Choroid plexus epithelial cell (primary cell): Measurements from ENCODE around the gene ZDHHC23.
A peak's percentile ranks its signal among the peaks of the same experiment; 100 is the strongest.

Source experiments
- DNase-seq: peaks from one replicate; pipeline ENCODE4 v3.0.0-alpha.2; 2010; ENCODE audit warnings: low read depth
- H3K4me3 ChIP-seq: 2 replicates; pipeline ENCODE4 v1.5.1; 2011; ENCODE audit warnings: low read depth, mild to moderate bottlenecking, control low read depth, low read length, moderate library complexity
- TF ChIP-seq, protein P1 (sequence below): conservative IDR thresholded peaks from 2 replicates; pipeline ENCODE4 v1.5.1; 2011; ENCODE audit warnings: low read depth, mild to moderate bottlenecking, control low read depth, inconsistent platforms, low read length, moderate library complexity

Gene ZDHHC23

DNA sequence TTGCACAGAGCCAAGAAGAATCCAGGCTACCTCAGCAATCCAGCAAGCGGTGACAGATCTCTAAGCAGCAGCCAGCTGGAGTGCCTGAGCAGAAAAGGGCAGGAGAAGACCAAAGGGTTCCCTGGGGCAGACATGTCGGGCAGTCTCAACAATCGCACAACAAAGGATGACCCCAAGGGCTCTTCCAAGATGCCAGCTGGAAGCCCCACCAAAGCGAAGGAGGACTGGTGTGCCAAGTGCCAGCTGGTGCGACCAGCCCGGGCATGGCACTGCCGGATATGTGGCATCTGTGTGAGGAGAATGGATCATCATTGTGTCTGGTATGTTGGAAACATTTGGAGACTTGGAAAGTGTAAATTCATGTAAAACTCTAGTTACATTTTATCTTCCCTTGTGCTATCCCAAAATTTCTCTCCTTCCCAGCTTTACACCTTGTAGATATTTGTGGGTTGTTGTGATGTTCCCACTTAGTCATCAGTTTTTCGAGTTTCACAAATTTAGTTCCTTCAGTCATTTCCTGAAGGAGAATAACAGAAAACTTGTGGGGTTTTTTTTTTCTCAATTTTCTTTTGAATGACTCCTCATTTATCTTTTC lies 6.4 kb downstream of the ZDHHC23 start:
- no peak overlapping the region for H3K4me3 ChIP-seq
- no peak for DNase-seq
- TF ChIP-seq, protein P1, sequence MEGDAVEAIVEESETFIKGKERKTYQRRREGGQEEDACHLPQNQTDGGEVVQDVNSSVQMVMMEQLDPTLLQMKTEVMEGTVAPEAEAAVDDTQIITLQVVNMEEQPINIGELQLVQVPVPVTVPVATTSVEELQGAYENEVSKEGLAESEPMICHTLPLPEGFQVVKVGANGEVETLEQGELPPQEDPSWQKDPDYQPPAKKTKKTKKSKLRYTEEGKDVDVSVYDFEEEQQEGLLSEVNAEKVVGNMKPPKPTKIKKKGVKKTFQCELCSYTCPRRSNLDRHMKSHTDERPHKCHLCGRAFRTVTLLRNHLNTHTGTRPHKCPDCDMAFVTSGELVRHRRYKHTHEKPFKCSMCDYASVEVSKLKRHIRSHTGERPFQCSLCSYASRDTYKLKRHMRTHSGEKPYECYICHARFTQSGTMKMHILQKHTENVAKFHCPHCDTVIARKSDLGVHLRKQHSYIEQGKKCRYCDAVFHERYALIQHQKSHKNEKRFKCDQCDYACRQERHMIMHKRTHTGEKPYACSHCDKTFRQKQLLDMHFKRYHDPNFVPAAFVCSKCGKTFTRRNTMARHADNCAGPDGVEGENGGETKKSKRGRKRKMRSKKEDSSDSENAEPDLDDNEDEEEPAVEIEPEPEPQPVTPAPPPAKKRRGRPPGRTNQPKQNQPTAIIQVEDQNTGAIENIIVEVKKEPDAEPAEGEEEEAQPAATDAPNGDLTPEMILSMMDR, result no peak

DNA sequence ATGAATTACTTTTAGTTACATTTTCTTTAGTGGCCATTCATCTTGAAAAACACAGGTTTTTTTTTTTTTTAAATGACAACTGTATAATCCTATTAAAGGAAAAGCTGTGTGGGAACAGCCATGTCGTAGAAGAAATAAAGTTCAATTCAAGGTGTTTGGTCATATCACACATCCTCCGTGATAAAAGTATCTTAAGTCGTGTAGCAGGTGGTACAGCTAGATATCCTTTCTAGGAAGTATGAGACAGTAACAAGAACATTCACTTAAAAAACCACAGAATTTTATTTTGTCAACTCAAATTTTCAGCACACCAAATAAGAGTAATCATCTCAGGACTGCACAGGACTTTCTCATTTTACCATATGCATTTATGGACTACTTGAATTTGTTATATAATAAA lies 16.1 kb downstream of the ZDHHC23 start:
- no peak overlapping the region for H3K4me3 ChIP-seq
- no peak for DNase-seq
- TF ChIP-seq, protein P1, result no peak

DNA sequence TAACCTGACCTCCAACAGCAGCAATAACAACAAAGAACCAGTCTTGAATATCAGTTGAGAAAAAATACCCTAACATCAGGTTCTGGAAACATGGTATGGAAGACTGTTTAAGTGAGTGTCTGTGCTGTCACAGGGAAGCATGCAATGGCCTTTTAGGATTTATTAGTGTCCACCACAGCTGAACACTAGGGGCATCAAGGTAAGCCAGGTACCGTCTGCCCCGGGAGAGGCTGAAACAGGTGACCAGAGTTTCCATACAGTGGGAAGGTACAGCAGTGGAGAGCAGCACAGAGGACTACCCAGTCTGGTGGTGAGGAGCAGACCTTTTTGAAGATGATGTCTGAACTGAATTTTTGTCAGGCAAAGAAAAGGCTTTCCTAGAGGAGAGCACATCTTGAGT lies 18.4 kb downstream of the ZDHHC23 start:
- H3K4me3 ChIP-seq, result no peak overlapping the region
- TF ChIP-seq, protein P1, result no peak

DNA sequence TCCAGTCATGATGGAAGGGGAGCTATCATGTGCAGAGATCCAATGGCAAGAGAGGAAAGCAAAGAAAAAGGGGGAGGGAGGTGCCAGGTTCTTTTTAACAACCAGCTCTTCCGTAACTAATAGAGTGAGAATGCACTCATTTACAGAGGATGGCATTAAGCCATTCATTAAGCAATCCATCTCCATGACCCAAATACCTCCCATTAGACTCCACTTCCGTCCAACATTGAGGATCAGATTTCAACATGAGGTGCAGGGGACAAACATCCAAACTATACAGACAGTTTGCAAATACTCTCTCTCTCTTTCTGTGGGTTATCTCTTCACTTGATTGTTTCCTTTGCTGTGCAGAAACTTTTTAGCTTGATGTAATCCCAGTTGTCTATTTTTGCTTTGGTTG lies 21.2 kb downstream of the ZDHHC23 start:
- TF ChIP-seq, protein P1, result no peak
- peak; percentile 69 for DNase-seq
- H3K4me3 ChIP-seq, result no peak overlapping the region

More for the DNA sequence above, 18.4 kb downstream of the ZDHHC23 start:
- DNase-seq, result no peak

DNA sequence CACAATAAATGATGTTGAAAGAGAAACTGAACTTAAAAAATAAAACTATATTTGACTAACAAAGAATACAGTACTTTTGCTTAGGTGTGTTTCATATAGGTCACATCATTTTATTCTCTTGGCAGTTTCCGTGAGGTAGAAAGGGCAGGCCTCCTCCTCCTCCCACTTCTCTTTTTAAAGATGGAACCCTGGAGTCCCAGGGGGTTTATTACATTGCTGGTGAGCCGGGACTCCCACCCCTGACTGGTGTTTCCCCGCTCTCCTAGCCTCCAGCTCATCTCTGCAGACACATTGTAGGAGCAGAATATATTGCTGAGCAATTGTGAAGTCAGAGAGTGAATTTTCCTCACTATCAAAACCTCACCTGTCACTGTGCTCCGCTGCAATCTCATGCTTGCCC lies 30.0 kb downstream of the ZDHHC23 start:
- no peak overlapping the region for H3K4me3 ChIP-seq
- no peak for DNase-seq
- TF ChIP-seq, protein P1, result no peak

DNA sequence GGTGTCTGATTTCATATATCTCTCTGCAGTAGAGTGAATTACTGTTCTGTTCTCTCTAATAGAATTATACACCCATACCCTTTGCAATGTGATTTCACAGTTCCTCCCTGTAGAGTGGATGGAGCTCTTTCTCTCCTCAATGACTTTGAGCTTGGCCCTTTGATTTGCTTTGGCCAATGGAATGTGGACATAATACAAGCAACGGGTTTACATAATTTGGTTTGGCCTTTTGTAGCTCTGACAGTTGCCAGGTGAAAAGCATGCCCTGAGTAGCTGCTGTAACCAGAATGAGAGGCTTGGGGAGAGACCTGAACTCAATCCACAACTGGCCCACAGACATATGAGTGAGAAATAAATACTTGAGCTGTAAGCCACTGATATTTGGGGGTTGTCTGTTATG lies 32.1 kb downstream of the ZDHHC23 start:
- DNase-seq, result no peak
- TF ChIP-seq, protein P1, result no peak
- H3K4me3 ChIP-seq, result no peak overlapping the region

DNA sequence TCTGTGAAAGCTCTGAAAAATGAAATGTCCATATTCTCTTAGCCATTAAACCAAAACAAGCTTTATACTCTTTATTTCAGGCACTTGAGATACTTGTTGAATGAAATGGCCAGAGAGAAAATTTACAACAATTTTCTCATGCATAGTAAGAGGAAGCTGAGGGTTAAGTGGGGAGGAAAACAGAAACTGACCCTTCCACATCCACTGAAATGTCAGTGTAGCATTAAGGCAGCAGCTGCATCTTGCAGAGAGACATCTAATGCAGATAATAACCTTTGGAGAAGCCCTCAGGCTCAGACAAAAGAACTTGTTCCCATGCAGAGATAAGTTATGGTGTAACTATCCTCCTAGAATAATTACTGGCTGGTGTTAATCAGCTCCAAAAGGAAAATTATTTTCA lies 34.0 kb downstream of the ZDHHC23 start:
- DNase-seq, result no peak
- H3K4me3 ChIP-seq, result no peak overlapping the region
- TF ChIP-seq, protein P1, result no peak
